Tibial artery (tissue), 4 donors: ENCODE measurements around the gene CALM3.

Source experiments
- DNase-seq, 2 donors: peaks; one replicate each; pipeline ENCODE4 v3.0.0-alpha.2; 2019
- H3K27ac ChIP-seq, 2 donors: fragments of 200-600 bp; sonication (generic) in 1 of 2; 1 replicate in 1 of 2; 2 replicates in 1 of 2; pipeline ENCODE4 v1.5.1; 2018 to 2019; ENCODE audit warnings: mild to moderate bottlenecking in 1 of 2
- H3K27me3 ChIP-seq, 2 donors: fragments of 200-600 bp; sonication (generic) in 1 of 2; one replicate each; pipeline versions ENCODE4 v1.5.1 to v1.6.0; 2016 to 2019
- H3K36me3 ChIP-seq, 3 donors: fragments of 200-600 bp; sonication (generic) in 2 of 3; one replicate each; pipeline ENCODE4 v1.5.1; 2016 to 2019; ENCODE audit warnings: mild to moderate bottlenecking in 2 of 3
- H3K4me1 ChIP-seq, 4 donors: fragments of 200-600 bp; sonication (generic) in 2 of 4; 1 replicate in 3 of 4; 2 replicates in 1 of 4; pipeline ENCODE4 v1.5.1; 2016 to 2019
- H3K4me3 ChIP-seq, 2 donors: fragments of 200-600 bp; sonication (generic) in 1 of 2; 1 replicate in 1 of 2; 2 replicates in 1 of 2; pipeline ENCODE4 v1.5.1; 2018 to 2019; ENCODE audit warnings: mild to moderate bottlenecking in 2 of 2
- H3K9me3 ChIP-seq, 3 donors: fragments of 200-600 bp; sonication (generic) in 1 of 3; one replicate each; pipeline ENCODE4 v1.5.1; 2016 to 2019
- CTCF ChIP-seq, 2 experiments: fragments of 200-600 bp in 1 of 2; fragments of 450-650 bp in 1 of 2; IDR thresholded peaks; one replicate each; pipeline ENCODE4 v1.5.1; 2017 to 2019; ENCODE audit warnings: antibody characterized with exemption in 2 of 2, mild to moderate bottlenecking in 1 of 2, moderate library complexity in 1 of 2
- intact Hi-C: fragments of 100-400 bp; cut with DNase I; formaldehyde crosslinking; loops from one replicate; pipeline ENCODE4 v1.15.0; 2023; ENCODE audit warnings: low total_unique reads

CALM3 gene

GRCh38 chr19:46606019-46606418 is 4.9 kb downstream of the CALM3 start:
- Histone ChIP-seq H3K27me3 (no peaks in the 10 kb centered on the region), H3K27ac (peak overlapping the region; percentile 99 to 100), H3K36me3 (peaks cover 36 to 55% (median 46%) of the 10 kb centered on the region in 3 donors), H3K9me3 (no peaks in the 10 kb centered on the region), H3K4me1 (peaks cover 0 to 52% (median 41%) of the 10 kb centered on the region in 4 donors), H3K4me3 (peak overlapping the region in 1 of 2 donors; percentile 100)
- intact Hi-C loops, result no loop called here
- no peak for DNase-seq
- no peak for TF ChIP-seq CTCF (IDR thresholded peaks at IDR 0.05)

GRCh38 chr19:46606681-46607447 is 5.7 kb downstream of the CALM3 start:
- Histone ChIP-seq H3K9me3 (no peaks in the 10 kb centered on the region), H3K27ac (peak overlapping the region; percentile 99 to 100), H3K4me1 (peaks cover 0 to 52% (median 41%) of the 10 kb centered on the region in 4 donors), H3K4me3 (no peak overlapping the region), H3K36me3 (peaks cover 36 to 58% (median 46%) of the 10 kb centered on the region in 3 donors), H3K27me3 (no peaks in the 10 kb centered on the region)
- intact Hi-C loops, result no loop called here
- no peak for DNase-seq
- TF ChIP-seq CTCF (IDR thresholded peaks at IDR 0.05), result no peak

- intact Hi-C loops, result no loop called here
- Histone ChIP-seq H3K27ac (peak overlapping the region; percentile 99 to 100), H3K36me3 (peaks cover 36 to 58% (median 46%) of the 10 kb centered on the region in 3 donors), H3K4me1 (peaks cover 0 to 52% (median 38%) of the 10 kb centered on the region in 4 donors), H3K4me3 (no peak overlapping the region), H3K27me3 (no peaks in the 10 kb centered on the region), H3K9me3 (no peaks in the 10 kb centered on the region)
- TF ChIP-seq CTCF (IDR thresholded peaks at IDR 0.05), result no peak
- DNase-seq, result peak in 1 of 2 donors; percentile 63
Measured at GRCh38 chr19:46607448-46607841, 6.3 kb downstream of the CALM3 start.

- Histone ChIP-seq H3K27me3 (no peaks in the 10 kb centered on the region), H3K27ac (peak overlapping the region; percentile 99 to 100), H3K36me3 (peaks cover 36 to 58% (median 46%) of the 10 kb centered on the region in 3 donors), H3K4me1 (peaks cover 0 to 45% (median 33%) of the 10 kb centered on the region in 4 donors), H3K9me3 (no peaks in the 10 kb centered on the region), H3K4me3 (no peak overlapping the region)
- no peak for TF ChIP-seq CTCF (IDR thresholded peaks at IDR 0.05)
- DNase-seq, result no peak
- intact Hi-C loops, result no loop called here
Measured at GRCh38 chr19:46608178-46608577, 7.0 kb downstream of the CALM3 start.

- no peak overlapping the region for H3K4me3 ChIP-seq
- peaks cover 36 to 58% (median 46%) of the 10 kb centered on the region in 3 donors for H3K36me3 ChIP-seq
- H3K4me1 ChIP-seq, result peaks cover 0 to 39% (median 27%) of the 10 kb centered on the region in 4 donors
- no peaks in the 10 kb centered on the region for H3K27me3 ChIP-seq
- H3K27ac ChIP-seq, result no peak overlapping the region
- no peak for TF ChIP-seq CTCF (IDR thresholded peaks at IDR 0.05)
- H3K9me3 ChIP-seq, result no peaks in the 10 kb centered on the region
- DNase-seq, result peak in 1 of 2 donors; percentile 54
- intact Hi-C loops, result no loop called here
Measured at GRCh38 chr19:46608581-46609345, 7.6 kb downstream of the CALM3 start.
